Stomach (tissue), 4 donors: ENCODE measurements around the gene GCSAML.

Experiments used
- EP300 ChIP-seq: sonication (generic); formaldehyde crosslinking; IDR thresholded peaks from one replicate; pipeline ENCODE4 v1.6.1; 2017; ENCODE audit warnings: antibody characterized with exemption
- POLR2A ChIP-seq, 4 donors: fragments of 450-650 bp; IDR thresholded peaks; one replicate each; pipeline ENCODE4 v1.6.1; 2016; ENCODE audit warnings: antibody characterized with exemption in 4 of 4, control low read depth in 2 of 4, mild to moderate bottlenecking in 1 of 4, moderate library complexity in 1 of 4
- TF ChIP-seq, protein P1 (sequence below), 7 experiments: fragments of 450-650 bp in 4 of 7; fragments of 200-600 bp in 3 of 7; sonication (generic) in 3 of 7; IDR thresholded peaks; one replicate each; pipeline ENCODE4 v1.5.1; 2016 to 2019; ENCODE audit warnings: antibody characterized with exemption in 7 of 7, control low read depth in 2 of 7, mild to moderate bottlenecking in 1 of 7

DNA sequence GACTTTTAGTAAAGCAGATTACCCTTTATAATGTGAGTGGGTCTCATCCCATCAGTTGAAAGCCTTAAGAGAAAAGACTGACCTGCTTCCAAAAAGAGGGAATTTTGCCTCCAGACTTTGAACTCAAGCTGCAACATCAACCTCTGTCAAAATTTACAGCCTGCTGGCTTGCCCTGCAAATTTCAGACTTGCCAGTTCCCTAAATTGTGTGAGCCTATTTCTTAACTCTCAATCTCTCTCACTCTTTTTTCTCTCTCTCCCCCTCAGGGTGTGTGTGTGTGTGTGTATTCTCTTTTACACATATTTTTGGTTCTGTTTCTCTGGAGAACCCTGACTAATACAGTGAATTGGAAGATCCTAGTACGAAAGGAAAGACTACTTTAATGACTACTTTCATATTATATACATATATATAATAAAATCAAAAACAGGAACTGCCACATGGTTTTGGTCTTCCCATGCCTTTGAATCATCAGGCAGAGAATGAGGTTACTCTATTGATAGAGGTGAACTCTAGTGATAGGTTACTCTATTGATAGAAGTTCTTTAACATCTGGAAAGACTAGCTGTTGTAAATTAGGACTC is 19.1 kb upstream of the GCSAML start:
- TF ChIP-seq, protein P1, sequence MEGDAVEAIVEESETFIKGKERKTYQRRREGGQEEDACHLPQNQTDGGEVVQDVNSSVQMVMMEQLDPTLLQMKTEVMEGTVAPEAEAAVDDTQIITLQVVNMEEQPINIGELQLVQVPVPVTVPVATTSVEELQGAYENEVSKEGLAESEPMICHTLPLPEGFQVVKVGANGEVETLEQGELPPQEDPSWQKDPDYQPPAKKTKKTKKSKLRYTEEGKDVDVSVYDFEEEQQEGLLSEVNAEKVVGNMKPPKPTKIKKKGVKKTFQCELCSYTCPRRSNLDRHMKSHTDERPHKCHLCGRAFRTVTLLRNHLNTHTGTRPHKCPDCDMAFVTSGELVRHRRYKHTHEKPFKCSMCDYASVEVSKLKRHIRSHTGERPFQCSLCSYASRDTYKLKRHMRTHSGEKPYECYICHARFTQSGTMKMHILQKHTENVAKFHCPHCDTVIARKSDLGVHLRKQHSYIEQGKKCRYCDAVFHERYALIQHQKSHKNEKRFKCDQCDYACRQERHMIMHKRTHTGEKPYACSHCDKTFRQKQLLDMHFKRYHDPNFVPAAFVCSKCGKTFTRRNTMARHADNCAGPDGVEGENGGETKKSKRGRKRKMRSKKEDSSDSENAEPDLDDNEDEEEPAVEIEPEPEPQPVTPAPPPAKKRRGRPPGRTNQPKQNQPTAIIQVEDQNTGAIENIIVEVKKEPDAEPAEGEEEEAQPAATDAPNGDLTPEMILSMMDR (IDR thresholded peaks at IDR 0.05), result no peak
- TF ChIP-seq EP300 (no peak), POLR2A (IDR thresholded peaks at IDR 0.05) (no peak)
